Stimulated activated naive CD4-positive, alpha-beta T cell treated with Interleukin-2 at 50 U/mL for 16 hours (primary cell): ENCODE measurements around the gene PPL.
"Not testable (repeated sequence)": the region's sequence is repeated elsewhere in the genome, so short reads cannot be mapped to it uniquely, and the experiment has no call there.

Source experiments
- DNase-seq: peaks from one replicate; lab custom pipeline; 2025; lab: John Stamatoyannopoulos, UW

The PPL gene

DNA sequence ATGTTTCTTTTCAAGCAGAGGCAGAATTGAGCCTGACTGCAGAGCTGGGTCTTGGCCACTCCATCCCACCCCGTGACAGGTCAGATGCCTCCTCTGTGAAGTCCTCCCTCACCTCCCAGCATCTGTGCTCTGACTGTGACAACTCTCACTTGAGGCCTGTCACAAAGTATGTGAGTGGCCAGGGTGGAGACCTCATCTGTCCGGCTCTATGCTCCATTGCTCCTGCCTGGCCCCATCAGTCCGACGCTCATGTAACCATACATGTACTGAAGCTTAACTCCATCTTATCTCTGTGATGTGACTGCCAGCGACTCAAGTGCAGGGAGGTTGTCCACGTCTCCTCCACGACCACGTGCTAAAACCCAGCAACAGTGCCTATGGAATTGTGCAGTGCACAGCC, 3.5 kb downstream of the PPL start:
- no peak for DNase-seq

DNA sequence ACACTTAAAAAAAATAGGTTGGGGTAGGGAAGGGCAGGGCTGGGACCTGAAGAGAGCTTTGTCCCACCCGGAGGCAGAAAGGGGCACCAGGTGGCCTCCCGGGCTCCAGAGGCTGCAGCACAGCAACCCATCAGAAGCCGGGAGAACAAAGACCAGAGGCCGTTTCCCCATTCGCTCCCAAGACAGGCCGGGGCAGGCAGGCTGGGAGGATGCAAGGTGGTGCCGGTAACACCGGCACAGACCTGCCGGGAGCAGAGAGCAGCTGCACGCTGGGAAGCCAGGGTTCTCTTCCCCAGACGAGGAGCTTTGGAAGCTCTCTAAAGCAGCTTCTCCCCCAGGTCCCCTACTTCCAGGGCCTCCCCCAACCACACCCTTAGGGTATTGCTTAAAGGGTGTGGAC, 5.6 kb downstream of the PPL start:
- DNase-seq, result no peak

DNA sequence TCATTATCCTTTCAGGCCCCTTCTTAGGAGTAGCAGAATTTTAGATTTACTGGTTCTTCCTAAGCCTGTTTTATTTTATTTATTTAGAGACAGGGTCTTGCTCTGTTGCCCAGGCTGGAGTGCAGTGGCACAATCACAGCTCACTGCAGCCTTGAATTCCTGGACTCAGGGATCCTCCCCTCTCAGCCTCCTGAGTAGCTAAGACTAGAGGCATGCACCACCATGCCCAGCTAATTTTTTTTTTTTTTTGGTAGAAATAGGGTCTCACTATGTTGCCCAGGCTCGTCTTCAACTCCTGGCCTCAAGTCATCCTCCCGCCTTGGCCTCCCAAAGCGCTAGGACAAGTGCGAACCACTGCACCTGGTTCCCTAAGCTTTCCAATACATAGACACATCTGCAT, 7.3 kb downstream of the PPL start:
- not testable (repeated sequence) for DNase-seq

DNA sequence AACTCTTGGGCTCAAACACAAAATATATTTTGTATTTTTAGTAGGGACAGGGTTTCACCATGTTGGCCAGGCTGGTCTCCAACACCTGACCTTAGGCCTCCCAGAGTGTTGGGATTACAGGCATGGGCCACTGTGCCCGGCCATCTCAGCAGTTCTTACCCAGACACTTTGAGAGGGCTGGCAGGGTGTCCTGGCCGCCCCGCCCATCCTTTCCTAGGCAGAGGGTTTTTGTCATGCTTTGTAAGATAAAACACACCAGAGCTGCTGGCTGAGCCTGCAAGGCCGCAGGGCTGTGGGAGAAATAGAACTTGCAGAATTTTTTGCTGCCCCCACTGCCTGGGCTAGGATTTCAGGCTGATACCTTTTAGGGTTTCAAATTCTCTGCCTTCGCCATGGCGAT, 8.7 kb downstream of the PPL start:
- no peak for DNase-seq

DNA sequence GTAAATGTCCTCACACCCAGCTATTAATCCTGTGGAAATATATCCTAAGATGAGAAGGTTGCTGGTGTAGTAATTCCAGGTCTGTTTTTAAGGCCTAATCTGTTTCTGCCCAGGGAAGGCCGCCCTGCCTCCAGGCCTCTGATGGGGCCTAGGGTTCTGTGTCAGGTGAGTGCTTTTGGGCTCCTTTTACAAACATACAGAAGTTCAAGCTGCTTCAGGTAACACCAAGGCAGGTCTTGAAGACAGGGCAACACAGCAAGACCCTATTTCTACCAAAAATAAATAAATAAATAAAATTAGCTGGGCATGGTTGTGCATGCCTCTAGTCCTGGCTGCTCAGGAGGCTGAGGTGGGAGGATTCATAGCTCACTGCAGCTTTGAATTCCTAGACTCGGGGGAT, 9.3 kb downstream of the PPL start:
- DNase-seq, result no peak

DNA sequence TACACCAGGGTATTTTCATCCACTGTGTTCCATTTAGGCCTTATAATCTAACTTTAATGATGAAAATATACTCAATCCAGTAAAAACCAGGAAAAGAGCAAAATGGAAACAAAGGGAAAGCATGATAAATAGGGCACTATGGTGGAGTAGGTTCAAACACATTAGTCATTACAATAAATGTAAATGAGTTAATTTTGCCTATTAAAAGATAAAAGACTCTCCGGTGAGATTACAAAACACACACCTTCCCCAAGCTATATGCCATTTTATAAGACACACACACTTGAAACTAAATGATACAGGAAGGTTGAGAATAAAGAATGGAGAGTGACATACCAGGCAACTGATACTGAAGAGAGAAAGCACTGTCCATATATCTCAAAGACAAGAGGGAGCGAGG, 10.0 kb downstream of the PPL start:
- no peak for DNase-seq

DNA sequence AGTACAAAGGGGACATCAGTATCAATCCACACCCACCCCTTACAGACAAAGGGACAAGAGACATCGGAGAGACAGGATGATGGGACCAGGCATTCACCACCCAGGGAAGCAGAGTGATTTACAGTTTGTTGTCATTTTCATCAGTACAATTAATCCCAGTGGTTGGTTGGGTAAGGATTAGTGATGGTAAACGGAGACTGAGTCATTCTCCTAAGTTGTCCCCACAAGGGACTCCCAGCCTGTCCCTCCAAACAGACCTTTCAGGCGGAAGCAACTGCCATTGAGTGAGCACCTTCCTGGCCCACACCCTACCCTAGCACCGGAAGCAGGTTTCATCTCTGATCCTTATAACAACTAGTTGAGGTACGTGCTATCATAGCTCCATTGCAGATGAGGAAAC, 11.2 kb downstream of the PPL start:
- no peak for DNase-seq

DNA sequence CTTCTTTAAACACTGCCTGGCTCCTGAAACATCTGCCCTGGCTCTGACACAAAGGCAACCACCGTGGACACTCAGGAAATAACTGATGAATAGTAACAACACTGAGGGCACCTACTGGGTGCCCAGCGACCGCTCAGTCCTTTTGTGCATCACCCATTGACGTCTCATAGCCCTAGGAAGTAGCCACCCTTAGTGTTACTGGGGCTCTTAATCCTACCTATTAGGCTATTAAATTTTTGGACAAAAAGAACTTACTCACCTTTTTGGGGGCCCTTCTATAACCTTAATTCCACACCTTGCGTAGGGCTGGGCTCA, 11.7 kb downstream of the PPL start:
- DNase-seq, result no peak

DNA sequence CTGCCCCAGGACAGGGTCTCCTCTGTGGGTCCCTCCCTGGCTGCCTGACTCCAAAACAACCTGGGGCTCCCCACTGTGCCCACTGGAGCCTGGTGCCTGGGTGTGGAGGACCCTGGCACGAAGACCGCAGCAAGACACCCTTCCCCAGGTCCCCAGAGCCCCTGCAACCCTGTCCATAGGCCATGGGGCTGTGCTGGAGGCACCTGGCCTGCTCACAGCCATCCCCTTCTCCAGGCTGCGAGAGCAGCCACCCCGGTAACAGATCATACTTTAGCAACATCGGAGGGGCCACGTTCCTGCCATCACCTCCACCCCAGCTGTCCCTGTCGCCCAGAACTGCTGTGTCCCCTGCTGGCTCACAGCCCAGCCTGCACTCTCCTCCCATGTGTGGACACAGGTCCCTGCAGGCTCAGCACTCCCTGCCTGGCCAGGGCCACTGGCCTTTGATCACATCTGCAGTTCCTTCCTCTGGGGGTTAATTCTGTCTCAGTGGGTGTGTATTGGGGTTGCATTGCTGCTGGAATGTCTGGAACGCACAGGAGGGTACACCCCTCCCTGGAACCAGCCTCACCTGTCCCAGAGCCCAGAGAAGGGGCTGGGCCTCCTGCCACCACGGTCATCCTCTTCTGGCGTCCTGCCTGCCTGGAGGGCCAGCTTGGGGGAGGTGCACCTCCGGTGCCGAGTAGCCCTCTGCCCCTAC, 12.2 kb downstream of the PPL start:
- DNase-seq, result no peak

DNA sequence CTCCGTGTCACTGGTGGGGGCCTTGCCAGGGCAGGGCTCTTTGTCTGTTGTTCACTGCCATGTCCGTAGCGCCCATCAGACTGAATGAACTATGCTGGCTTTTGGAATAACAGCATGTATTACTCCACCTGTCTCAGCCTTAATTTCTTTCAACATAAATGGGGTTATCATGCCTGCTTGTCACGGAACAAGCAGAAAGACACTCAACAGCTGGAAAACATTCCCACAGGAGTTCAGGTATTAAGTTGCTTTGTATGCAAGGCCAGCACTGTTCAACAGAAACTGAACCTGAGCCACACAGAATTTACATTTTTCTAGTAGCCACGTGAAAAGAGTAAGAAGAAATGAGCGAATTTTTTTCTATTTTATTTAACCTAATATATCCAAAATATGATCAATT, 13.1 kb downstream of the PPL start:
- DNase-seq, result no peak

DNA sequence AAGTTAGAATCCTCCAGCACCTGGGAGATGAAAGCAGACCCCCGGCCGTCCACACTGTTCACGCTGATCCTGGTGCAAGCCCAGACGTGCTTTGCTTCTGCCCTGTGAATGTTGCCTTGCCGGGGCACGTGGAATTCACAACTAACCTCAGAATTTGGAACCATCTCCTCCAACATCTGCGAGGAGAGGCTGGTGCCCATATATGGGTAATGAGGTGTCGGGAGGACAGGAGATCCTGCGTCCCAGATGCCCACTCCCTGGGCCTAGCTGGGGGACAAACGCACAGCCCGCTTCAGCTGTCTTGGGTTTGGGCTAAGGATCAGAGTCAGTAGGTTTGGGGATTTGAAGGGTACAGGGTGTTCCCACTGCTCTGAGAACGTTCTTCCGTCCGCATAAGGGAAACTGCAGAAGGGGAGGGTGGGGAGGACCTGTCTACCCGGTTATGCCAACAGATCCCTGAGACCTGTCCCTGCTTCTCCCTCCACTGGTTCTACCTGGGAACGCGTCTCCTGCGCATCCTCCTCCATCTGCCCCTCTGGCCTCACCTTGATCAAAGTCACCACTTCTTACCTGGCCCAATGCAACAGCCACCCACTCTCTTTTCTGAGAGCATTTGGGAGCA, 14.1 kb downstream of the PPL start:
- DNase-seq, result no peak

DNA sequence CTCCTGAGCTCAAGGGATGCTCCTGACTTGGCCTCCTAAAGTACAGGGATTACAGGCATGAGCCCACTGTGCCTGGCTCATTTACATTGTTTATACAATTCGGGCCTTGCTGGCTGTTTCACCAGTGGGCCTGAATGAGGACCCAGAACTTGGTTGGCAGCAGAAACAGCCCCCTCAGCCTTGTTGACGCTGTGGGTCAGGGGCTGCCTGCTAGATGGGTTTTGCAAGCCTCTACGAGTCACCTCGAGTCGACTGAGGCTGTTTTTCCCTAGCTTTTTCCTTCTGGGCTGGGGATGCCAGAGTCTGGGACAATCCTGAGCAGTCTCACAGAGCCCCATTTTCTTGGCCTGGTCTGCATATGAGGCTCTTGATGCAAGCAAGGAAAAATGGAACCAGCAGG, 16.1 kb downstream of the PPL start:
- DNase-seq, result no peak

DNA sequence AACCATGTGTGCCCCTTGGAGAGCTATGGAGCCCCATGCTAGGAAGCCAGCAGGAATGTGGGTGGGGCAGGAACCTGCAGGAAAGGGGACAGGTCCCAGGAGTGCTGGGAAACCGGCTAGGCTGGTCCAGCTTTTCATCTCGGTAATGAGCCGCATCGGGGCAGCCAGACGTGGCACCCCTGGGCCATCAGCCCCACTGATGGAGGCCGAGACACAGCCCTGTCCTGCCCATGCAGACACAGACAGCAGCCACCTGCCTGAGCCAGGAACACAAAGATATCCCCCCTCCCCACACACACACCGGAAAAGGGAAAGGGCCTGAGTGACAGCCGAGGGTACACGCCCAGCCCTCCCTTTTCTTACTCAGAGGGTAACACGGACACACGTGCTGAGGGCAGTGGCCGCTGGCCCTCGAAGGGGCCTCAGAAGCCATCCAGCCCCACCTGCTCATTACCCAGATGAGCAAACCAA, 18.1 kb downstream of the PPL start:
- no peak for DNase-seq

DNA sequence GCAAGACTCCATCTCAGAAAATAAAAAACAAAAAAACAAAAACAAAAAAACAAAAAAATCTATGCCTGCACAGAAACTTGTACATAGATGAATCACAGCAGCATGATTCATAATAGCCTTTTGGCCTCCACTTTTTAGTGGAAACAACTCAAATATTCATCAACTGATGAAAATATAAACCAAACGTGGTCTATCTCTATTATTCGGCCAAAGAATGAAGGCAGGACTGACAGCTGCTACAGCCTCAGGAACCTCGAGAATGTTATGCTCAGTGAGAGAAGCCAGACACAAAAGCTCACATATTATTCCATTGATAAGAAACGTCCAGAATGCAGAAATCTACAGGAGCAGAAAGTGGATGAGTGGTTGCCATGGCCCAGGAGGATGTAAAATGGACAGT, 19.8 kb downstream of the PPL start:
- no peak for DNase-seq

DNA sequence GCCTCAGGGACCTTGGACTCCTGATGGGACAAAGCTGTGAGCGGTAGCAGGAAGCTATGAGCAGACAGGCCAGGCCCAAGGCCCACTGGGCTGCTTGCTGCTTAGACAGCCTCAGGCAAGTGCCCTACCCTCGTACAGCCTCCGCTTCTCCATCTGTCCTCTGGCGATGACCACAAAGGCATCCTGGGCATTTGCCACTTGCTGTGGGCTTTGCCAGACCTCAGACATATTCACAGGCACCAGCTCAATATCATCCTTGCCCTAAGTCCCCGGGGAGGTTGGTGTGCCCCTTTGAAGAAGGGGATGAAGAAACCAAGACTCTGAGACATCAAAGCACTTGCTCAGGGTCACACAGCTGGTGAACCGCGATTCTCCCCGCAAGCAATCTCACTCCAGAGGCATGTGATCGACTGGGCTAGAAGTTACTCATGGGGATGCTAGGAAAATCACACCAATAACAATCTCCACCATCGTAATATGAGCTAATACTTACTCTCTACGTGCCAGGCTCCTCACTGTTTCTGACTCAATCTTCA, 21.7 kb downstream of the PPL start:
- no peak for DNase-seq

DNA sequence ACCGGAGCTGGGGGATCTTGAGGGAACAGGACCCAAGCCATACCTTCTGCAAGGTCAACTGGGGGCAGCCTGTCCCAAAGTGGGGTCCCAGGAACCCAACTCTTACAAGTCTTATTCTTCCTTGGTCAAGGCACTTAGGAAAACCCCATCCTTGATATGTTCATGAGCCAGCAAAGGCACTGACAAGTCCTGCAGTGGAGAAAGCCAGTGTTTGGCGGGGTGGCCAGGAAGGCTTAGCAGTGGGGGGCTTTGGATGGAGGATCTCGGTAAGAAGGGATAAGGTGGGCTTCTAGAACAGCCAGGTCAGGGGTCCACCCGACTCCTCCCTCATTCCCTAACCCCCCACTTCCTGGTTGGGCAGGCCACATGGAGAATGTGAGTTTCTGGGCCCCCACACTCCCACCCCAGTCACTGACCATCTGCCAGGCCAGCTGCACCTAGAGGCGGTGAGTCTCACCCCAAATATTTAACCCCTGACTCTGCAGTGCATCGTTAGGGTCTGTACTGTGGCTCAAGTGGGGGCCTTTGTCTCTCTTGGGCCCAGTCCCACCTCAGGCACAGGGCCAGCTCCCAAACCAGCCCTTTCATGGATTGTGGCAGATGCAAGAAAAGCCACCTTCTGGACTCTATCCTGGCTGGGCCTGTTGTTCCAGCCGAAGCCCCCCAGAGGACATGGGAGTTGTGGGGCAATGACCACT, 22.3 kb downstream of the PPL start:
- no peak for DNase-seq

DNA sequence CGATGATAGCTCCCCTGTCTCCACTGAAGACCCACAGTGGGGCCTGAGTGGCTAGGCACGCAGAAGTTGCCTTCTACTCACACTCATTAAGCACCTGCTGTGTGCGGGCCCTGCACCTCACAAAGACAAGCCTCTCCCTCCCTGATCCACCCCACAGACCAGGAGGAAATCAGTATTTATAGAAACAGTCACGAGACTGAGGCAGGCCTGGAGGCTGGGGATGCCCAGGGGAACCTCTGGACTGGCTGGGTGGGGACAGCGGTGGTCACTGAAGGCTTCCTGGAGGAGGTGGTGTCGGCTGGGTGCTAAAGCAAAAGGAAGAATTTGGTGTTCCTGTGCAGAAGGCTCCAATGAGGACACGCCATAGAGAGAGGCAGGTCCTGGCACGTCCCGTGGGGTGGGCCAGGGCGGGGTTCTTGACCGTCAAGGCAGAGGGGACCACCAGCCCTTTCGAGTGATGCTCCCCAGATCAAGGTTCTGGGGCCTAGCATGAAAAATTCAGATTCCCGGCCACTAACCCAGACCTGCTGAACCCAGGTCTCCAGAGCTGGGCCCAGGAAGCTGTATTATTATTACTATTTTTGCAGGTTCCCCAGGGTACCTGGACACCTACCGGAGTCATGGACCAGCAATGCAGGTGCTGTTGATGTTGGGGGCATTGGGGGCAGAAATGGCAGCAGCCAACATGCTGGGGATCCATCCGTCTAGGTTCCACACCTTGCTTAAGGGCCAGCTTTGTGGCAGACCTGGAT, 23.0 kb downstream of the PPL start:
- DNase-seq, result no peak

DNA sequence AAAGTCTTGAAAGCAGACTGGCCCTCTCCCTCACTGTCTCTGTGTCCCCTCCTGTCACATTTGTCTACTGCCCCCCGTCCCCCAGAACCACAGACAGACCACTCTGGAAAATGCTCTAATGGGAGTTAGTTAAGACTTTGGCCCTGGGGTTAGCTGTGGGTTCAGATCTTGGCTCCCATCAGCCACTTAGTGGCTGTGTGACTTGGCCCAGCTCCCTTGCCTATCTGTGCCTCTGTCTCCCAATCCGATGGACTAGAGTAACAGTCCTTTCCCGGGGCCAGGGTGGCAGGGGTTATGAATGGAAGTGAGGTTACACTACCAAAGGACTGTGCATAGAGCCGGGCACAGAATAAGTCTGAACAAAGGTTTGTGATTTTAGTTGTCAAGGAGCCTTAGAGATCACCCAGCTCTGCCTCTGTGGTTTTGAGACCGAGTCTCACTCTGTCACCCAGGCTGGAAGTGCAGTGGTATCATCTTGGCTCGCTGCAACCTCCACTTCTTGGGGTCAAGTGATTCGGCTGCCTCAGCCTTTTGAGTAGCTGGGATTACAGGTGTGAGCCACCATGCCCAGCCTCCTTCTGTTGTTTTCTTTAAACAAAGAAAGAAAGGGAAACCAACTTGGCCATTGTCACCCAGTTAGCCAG, 23.7 kb downstream of the PPL start:
- DNase-seq, result no peak

DNA sequence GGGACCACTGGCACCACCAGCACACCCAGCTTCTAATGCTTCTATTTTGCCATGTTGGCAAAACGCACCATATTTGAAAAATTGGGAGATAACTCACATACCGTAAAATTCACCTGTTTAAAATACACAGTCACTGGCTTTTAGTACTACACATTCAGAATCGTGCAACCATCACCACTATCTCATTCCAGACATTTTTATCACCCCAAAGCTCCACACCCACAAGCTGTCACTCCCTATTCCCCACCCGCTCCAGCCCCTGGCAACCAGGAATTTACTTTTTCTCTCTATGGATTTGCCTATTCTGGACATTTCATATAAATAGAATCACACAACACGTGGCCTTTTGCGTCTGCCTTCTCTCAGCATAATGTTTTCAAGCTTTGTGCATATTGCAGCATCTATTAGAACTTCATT, 25.0 kb downstream of the PPL start:
- DNase-seq, result no peak

DNA sequence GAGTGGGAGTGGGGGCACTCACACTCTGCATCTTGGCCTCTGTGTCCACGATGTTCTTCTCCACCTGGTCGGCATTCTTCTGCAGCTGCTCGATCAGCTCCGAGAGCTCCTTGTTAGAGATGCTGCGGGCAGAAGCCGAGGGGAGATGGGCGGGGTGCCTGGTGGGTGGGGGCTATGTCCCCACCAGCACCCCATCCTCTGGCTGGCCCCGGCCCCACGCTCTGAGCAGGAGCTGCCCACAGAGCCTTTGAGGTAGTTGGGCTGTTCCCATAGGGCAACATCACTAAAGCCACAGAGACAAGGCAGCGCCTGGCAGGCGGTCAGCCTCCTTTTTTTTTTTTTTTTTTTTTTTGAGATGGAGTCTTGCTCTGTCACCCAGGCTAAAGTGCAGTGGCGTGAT, 26.1 kb downstream of the PPL start:
- no peak for DNase-seq

DNA sequence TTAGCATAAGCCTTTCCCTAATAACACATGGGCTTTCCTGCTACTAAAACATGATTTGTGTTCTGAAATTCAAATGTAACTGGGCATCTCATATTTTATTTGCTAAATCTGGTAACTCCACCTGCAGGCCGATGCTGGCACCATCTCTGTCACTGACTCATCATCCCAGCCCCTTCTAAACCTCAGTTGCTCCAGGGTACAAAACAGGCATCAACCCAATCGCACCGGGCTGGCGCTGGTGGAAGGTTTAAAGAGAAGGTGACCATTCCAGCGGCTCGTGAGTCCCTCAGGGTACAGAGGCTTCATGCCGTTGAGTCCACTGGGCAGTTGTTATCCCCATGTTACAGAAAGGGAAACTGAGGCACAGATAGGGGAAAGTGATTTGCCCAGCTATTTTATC, 27.1 kb downstream of the PPL start:
- DNase-seq, result no peak

DNA sequence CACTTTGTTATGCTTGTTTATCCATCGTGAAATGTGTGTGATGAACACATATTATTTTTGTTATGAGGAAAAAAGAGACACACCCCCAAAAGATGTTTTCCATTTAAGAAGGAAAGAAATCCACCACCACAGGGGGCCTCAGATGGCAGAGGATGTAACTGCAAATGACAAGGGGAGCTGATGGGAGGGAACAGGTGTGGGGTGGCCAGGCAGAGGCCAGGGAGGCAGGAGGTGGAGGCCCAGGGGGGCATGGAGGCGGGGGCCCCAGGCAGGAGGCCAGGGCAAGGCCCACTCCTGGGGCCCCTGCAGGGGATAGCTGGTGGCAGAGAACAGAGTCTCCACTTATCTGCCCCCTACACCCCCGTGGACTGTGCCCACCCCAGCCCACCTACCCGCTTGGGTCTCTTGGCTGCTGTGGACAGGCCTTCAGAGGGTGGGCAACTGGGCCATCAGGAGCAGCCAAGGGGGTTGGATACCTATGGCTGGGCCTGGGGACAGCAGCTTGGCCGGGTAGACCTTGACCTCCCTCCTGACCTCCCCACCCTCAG, 28.0 kb downstream of the PPL start:
- DNase-seq, result no peak
